GM19452 (cell line): ENCODE data around the gene S1PR3.
"Not testable (repeated sequence)": the region's sequence is repeated elsewhere in the genome, so short reads cannot be mapped to it uniquely, and the experiment has no call there.

Experiments used
- ATAC-seq: cut with Tn5 transposase; IDR thresholded peaks from one replicate; pipeline ENCODE4 v1.9.1; 2021; ENCODE audit not compliant: unreplicated experiment

Gene S1PR3

DNA sequence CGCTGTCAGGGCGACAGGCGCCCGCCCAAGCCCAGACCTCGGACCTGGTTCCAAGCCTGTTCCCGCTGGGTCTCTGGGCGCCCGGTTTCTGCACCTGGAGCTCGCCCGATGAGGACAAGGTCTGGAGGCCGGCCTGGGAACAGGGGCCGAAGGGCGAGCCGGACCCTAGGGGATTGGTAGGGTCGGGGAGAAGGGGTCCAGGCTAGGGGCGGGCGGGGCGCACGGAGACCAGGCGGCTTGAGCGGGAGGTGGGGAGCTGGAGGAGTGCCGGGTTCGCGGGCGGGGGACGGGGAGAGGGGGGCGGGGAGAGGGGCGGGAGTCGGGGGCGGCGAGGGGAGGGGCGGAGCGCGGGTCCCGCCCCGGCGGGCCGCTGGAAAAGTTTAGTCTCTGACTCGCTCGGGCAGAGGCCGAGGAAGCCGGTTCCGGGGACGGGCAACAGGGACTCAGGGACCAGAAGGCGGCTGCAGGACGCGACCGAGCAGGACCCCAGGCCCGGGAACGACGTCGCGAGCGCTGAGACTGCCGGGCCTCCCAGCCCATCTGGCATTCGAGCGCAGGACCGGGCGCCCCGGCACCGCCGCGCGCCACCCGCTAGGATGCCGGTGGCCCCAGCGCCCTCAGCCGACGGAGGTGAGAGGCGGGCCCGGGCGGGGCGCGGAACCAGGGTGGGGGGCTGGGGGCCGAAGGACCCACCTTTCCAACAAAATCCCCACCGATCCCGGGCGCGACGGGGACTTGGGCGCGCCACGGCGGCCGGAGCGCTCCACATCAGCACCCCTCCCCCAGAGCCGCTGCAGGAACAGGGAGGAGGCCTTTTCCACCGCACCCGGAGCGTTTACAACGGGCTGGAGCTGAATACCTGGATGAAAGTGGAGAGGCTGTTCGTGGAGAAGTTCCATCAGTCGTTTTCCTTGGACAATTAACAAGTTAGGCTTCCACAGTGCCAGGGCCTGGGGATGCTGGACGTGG, at the start of gene S1PR3:
Gene S1PR3 (plus strand): TSS at position 403 of the 969 bp plus-strand sequence. CDS start 9,733 bp downstream, outside the sequence.
- ATAC-seq, result no peak

DNA sequence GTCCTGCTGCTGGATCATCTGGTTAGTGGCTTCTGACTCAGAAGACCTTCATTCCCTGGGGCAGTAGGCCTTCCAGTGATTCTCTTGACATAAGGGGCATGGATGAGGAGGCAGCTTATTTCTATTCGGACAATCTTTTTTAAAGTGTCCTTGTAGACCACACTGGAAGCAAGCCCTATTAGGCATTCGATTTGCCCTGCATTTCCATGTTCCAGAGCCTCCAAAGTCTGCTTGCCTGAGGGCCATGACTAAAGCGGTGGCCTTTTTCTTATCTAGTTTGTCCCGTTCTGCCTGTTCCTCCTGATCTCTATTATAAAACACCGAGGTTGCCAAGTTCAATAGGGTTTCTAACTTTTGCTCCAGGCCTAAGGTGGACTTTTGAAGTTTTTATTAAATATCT, 49.7 kb upstream of the S1PR3 start:
- not testable (repeated sequence) for ATAC-seq

DNA sequence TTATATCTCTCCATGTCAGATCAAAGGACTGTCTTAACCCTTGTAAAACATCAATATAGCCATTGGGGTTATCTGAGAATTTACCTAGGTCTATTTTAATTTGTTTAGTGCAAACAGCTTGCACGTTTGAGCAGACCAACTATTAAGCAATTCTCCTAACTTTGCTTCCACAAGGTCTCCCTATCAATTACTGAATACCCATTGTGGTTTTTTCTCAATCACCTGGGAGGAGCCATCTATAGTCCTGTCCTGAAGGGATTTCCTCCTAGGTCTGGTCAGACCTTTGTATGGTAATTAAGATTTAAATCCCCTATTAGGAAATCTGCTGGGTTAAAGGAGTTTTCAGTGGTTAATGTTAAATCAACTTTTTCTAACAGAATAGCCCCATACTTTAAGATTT, 48.9 kb upstream of the S1PR3 start:
- ATAC-seq, result no peak

DNA sequence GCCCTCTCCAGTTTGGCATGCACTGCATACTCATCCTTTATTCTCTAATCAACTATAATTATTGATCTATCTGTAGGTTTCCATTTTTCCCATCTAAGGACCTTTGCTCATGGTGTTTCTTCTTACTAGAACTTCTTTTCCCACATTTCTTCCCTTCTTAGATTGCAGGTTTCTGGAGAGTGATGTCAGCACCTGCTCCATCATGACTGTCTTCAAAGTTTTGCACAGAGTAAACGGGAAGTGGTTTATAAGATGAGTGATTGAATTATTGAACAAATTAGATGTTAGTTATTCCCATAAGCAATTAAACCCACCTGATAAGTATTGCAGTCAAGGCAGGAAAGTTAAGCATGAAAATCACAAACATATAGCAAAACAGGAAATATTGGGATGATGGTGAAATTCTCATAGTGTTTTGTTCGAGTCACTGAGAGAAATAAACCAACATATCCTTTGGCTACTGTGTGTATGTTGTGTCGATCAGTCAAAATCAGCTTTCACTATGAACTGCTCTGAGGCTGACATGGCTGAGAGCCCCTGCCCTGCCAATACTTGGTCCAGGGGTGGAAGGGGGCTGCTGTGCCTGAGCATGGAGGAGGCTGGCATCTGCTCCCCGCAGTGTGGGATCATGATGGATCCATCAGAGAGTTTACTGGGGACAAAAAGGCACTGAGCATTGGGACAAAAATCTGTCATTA, 45.5 kb upstream of the S1PR3 start:
- no peak for ATAC-seq

DNA sequence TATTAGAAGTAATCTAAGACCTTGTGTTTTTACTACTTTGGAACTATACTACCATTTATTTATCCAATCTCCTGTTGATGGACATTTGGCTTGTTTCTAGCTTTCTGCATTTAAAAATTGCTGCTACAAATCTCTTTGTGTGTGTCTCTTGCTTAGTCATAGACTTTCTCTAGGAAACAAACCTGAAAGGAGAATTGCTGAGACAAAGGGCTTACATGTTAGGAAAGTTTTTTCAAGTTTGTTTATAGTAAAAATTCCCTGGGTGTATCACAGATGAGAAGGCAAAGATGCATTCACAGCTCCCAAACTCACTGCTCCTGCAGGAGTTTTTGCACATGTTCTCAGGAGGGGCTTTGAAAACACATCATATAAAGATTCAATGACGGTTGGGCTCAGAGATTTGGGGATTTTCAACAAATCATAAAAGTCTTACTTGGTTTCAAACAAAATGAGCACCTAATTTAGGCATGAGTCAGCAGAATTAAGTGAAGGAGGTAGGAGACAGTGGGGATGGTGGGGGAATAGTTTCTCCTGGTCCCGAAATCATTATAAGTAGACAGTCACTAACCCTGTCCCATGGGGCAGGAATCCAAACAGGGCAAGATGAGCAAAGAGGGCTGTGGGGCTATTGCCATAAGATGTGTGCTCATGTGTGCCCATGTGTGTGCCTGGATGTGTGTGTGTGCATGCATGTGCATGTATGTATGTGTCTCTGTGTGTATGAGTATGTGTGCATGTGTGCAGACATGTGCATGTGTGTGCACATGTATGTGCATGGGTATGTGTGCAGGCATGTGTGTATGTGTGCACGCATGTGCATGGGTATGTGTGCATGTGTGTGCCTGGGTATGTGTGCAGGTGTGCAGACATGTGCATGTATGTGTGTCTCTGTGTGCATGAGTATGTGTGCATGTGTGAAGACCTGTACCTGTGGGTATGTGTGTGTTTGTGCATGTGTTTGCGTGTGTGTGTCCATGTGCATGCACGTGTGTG, 43.4 kb upstream of the S1PR3 start:
- no peak for ATAC-seq

DNA sequence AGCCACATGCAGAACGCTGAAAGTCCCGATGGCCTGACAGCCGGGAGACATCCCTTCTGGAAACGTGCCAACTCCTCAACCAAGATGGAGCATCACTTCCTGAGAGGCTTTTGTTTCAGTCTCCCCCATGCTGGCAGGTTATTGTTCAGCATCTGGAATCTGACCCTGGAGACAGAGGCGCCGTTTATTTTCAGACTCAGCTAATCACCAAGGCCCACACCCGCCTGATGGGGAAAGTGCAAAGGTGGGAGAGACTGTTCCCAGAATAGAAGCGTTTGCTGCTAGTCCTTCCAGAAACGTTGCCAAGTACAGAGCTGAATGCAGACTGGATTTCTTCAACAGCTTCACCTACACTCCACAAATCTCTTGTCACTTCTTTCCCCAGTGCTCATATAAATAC, 41.8 kb upstream of the S1PR3 start:
- ATAC-seq, result no peak

DNA sequence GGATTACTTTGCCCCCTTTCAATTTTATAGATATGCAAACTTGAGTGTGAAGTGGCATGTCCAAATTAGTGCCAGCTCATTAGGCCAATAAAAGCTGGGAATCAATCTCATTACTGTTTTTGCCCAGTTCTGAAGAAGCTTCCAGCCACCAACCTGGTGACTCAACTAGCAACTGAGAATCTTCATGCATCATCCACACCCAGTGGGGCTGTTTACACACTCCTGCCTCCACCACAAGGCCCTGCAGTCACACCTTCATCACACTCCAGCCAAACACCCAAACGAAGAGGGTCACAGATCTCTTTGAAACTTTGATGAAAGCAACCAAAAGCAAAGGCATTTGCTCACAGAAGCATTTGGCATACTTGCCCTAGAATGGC, 41.3 kb upstream of the S1PR3 start:
- ATAC-seq, result no peak

DNA sequence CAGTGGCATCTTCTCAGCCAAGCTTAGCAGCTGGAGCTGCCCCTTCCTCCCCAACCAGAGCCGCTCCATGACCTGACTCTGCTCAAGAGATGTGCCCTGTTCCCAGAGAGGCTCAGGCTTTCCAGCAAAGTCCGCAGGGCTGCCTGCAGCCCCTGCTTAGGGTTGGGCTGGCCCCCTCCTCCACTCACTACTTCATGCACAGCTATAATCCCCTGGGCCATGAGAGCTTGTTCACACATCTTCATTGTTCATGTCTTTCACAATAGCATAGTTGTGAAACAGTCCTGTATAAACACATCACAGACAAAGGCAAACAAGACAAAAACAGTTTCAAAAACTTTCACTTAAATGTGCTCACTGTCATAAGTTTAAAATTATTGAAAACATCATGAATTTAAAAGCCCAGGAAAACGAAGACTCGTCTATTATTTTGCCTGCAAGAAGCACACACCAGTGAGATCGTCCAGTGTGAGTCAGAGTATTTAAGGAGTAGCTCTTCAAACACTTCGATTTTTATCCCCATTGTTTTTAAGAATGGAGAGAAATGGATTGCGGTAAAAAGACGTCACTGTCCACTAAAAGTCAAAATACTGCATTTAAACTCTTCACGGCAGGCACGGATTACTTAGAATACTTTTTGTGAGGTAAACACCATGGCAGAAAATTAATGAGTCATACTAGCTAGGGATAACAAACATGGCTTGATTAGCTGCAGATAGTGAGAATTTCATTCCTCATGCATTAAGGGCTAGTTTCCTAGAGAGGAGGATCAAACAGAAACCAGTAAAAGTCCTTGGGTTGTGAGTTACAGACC, 40.7 kb upstream of the S1PR3 start:
- ATAC-seq, result no peak

DNA sequence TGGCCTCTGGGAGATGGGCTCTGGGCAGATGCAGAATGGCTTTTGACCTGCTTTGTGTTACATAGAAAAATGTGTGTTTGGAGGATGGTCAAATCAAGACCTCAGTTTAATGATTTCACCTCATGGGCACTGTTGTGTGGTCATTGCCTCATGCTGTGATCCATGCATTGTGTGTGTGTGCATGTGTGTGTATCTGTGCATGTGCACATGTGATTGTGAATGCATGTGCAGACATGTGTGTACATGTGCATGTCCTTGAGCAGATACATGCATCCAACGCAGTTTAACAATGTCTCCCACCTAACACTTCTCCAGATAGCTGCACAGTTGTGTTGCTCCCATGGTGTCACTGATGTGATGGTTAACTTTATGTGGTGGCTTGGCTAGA, 40.1 kb upstream of the S1PR3 start:
- no peak for ATAC-seq

DNA sequence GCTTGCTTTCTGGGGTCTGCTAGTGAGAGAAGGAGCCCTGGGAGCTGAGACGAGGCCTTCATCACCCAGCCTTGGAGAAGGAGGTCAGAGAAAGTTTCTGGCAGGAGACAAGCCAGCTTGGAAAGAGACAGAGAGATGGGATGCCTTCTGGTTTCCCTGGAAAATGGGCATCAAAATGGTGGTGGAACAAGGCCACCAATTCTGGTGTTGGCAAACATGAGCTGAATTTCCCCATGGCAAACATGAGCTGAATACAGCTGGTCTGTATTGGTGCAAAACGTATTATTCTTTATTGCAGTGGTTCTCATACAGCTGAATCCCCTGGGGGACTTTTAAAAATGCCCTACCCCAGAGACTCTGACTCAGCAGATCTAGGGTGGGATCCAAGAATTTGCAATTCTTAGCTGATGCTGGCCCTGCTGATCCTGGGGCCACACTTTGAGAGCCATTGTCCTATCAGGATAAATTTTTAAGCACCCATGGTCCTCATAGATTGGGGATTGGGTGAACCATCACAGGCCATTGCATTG, 39.1 kb upstream of the S1PR3 start:
- ATAC-seq, result no peak

DNA sequence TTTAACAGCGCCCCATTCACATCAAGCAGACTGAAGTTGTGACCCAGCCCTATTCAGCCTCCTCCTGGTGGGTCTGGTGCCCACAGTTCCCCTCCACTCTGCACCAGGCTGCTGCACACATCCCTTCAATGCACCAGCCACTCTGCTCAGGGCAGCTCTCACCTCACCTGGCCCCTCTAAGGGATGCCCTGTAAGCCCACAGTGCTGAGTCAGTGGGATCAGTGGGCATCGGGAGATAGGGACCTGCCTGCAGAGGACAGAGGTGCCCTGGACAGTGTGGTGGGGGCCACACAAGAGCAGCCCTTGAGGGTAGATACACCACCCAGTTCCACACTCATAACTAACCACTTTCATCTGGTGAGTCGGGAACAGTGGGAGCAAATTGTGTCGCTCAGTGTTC, 38.3 kb upstream of the S1PR3 start:
- no peak for ATAC-seq

DNA sequence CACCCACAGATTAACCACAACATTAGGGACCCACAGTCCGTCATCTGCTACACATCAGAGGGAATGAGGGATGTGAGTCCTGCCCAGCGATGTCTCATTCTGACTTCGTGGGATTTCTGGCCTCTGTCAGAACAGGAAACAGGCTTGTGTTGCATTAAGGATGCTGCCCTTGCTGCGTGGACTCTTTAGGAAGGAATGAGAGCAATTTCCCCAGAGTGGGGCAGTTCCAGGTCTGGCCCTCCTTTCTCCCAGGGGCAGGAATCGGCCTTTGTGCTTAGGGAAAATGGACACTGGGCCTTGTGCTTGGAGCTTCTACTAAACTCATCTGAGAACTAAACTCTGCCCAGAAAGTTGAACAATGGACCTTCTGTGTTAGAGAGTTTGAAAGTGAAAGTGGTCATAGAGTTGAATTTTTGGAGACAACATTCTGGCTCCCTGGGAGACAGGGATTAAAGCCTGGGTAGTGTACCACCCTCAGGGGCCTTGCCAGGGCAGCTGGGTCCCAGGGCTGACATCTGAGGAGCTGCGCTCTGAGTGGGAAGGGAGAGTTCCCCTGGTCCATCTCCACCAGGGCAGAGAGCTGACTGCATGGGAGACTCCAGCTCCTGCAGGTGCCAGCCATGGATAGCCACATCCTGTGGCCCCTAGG, 37.8 kb upstream of the S1PR3 start:
- no peak for ATAC-seq

DNA sequence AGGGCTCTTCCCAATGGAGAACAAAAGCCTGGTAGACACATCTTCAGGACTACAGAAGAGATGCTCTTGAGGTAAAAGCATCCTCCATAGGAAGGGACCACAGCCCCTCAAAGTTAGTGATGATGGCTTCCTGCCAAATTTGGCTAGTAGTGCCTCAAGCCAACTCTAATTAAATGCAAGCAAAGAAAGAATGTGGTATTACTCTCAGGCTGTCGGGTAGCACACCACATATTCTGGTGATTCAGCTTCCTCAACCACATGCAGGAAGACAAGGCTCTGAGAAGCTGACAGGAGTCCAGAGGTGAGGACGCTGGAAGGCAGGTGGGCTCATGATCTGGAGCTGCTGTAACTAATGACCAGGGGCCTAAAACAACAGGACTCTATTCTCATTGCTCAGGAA, 37.2 kb upstream of the S1PR3 start:
- no peak for ATAC-seq

DNA sequence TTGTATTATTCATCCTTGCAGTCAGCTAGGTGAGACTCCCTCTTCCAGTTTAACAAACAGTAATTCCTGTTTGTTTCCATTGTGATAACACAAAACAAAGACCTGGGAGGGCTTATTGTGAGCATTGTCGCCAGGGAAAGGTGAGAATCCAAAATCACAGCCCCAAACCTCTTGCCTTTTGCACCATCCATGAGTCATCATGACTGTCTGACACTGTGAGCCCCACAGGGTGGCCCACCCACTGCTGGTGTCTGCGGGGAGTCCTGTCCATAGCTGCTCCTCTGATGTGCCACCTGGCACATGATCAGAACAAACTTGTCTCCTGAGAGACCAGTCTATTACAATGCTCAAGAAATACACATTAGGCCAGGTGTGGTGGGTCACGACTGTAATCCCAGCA, 33.7 kb upstream of the S1PR3 start:
- ATAC-seq, result no peak

DNA sequence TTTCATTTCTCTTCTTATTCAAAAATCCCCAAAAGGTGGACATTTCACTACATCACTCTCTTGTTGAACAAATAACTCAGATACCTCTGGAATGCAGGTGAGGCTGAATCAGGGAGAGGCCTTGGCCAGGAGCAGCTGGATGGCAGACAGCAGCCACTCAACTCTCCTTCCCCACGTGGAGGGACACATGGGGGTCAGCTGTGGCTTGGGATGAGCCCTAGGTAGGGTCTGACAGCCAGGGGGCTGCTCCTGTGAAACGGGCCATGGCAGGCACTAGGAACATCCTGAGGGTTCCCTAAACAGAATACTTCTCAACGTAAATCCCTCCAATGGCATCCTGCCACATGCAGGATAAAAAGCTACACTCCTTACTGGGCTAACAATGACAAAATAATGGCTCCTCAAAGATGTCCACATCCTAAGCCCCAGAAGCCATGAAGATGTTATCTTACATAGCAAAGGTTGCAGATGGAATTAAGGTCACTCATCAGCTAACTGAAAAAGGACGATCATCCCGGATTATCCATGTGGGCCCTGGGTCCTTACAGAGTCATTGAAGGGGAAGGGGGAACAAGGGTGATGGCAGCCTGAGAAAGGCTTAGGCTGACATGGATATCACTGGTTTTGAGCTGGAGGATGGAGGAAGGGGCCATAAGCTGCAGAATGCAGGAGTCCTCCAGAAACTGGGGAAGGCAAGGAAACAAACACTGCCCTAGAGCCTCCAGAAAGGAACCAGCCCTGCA, 31.4 kb upstream of the S1PR3 start:
- ATAC-seq, result no peak

DNA sequence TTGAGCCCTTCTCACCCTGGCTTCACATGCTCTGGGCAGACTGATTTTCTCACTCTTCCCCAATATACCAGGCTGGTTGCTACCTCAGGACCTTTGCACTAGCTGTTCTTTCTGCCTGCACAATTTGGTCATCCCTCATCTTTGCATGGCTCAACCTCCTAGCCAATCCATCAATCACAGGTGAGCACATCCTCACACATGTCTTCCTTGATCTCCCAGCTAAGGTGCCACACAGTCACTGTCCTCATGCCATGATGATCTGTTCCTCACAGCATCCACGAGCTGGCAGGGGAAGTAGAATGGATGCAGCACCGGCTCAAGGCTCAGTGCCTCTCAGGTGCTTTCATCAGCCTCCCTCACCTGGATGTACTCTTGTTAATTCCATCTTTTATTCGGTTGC, 30.6 kb upstream of the S1PR3 start:
- no peak for ATAC-seq

DNA sequence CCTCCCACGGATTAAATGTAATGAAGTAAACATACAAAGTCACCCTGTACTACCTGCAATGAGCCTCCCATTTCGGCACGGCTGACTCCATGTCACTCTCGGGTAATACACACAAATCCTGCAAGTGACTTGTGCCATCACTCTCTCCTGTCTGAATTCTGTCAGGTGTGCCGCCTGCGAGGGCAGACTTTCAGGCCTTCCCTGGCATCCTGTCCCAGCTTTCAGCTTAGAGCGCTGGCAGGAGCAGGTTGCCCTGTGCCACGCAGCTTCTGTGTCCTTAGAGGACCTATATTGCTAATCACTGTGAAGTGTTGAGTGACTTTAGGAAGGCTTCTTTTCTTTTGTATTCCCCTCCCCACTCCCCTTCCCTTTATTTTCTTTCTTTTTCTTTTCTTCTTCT, 25.8 kb upstream of the S1PR3 start:
- no peak for ATAC-seq

DNA sequence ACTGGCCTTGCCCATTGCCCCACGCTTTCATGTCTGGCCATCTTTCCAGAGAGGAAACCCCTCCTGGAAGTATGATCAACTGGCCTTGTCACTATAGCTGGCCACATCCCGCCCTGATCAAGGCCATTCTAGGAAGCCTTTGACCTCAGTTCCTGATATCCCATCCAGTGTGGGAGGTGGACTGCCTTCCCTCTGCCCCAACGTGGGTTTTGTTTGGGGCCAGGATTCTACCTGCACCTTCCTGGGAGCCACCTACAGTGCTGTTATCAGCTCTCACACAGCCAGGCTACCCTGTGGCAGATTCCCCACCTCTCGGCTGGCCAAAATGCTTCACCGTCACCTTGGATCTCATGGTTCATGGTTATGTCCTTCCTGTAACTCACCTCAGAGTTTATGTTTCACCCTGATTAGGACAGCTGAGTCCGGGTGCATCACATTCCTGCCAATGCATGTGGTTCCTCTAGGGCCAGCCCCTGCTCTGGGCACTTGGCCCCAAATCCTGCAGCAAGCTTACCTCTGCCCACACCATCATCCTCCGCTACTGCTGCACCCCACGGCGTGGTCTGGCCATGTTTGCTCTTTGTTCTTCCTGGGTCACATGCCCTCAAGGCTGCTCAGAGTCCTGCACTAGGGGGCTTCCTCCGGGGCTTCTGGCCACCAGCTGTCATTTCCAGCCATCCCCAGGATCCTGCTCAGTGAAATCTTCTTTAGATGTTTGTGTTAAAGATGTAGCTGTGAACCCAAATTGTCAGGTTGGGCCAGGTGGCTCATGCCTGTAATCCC, 24.2 kb upstream of the S1PR3 start:
- ATAC-seq, result no peak
